ENCODE results near the gene PRM1. TPM values are rescaled to one million over a fixed set of nuclear protein-coding genes. Genes with fewer than 3 reads are reported as not detected.
A peak's percentile ranks its signal among the peaks of the same experiment; 100 is the strongest.

PRM1 gene
- total and polyA plus RNA-seq, 2 of the 8 experiments (the other 6 are each of a cell fraction or from before 2014, with no cell fraction given), result 0.54 to 0.82 TPM

GRCh38 chr16:11327277-11328171 is 46.4 kb upstream of the PRM1 start:
- FAIRE-seq, result no peak
- peak overlapping the region in 1 of 4 experiments; percentile 50; a peak in 1 of 8 replicates for H3K4me3 ChIP-seq (ENCODE audit: extremely low read depth in 1 of 4, insufficient read depth in 2 of 4, low read depth in 3 of 4, low read length in 4 of 4)
- CTCF ChIA-PET (ENCODE audit: partially characterized antibody), result interaction anchor here (0.8 to 2.0 kb wide), 9 partner anchors 7 to 73 kb away, joined by 3 to 6 read pairs (median 3); partner anchors contain the start of gene SOCS1

More at GRCh38 chr16:11327277-11328171, 46.4 kb upstream of the PRM1 start:
- Histone ChIP-seq H3K9me3 (ENCODE audit: insufficient read depth in 2 of 2, low read depth in 1 of 2, low read length in 1 of 2) (no peaks in the 10 kb centered on the region), H2BK12ac (ENCODE audit: low read depth, low read length) (peak overlapping the region; percentile 98), H2BK15ac (ENCODE audit: low read length) (0 out of 2 replicates have a peak overlapping the region, but pooled peaks have one; percentile 48), H2BK120ac (replicated peaks; ENCODE audit: low read depth, low read length) (peak overlapping the region; percentile 39), H4K20me1 (replicated peaks in 1 of 2; ENCODE audit: control insufficient read depth in 1 of 2, insufficient read depth in 2 of 2, low read length in 2 of 2) (no peaks in the 10 kb centered on the region), H2BK5ac (ENCODE audit: low read depth, low read length) (peak overlapping the region; percentile 99), H4K5ac (ENCODE audit: insufficient read length, low read depth, low read length) (peak overlapping the region; percentile 74), H3K36me3 (ENCODE audit: control insufficient read depth in 2 of 4, insufficient read depth in 4 of 4, low read length in 3 of 4) (no peaks in the 10 kb centered on the region), H3K23ac (ENCODE audit: insufficient read length) (no peak overlapping the region), H4K91ac (replicated peaks; ENCODE audit: insufficient read length, low read length) (peak overlapping the region; percentile 94), H3K23me2 (ENCODE audit: low read depth, low read length) (peaks cover 2% of the 10 kb centered on the region; the same call in 1 of the 2 replicates), H3K27me3 (replicated peaks in 1 of 4; ENCODE audit: control insufficient read depth in 3 of 4, extremely low read depth in 1 of 4, insufficient read depth in 3 of 4, low read length in 3 of 4) (no peaks in the 10 kb centered on the region), H3K18ac (ENCODE audit: extremely low read depth, low read length) (peak overlapping the region; percentile 71), H3K14ac (ENCODE audit: insufficient read length) (no peak overlapping the region), H3K4me2 (ENCODE audit: insufficient read depth in 1 of 2, low read depth in 2 of 2, low read length in 2 of 2) (peak overlapping the region; percentile 70 to 91), H2AFZ (ENCODE audit: low read length) (no peak overlapping the region), H2AK5ac (ENCODE audit: low read depth, low read length) (peak overlapping the region; percentile 91), H3K27ac (ENCODE audit: low read depth, low read length) (peak overlapping the region; percentile 94; the same call in 1 of the 2 replicates), H2BK20ac (ENCODE audit: low read length) (peak overlapping the region; percentile 98), H3K79me1 (ENCODE audit: low read depth, low read length) (no peaks in the 10 kb centered on the region), H3K79me2 (ENCODE audit: control insufficient read depth in 1 of 2, insufficient read depth in 2 of 2, low read length in 2 of 2) (no peaks in the 10 kb centered on the region), H3K4me1 (replicated peaks in 1 of 4; ENCODE audit: control insufficient read depth in 3 of 4, insufficient read depth in 4 of 4, low read length in 3 of 4) (peaks cover 13 to 16% (median 13%) of the 10 kb centered on the region in 4 experiments; a peak in 6 of 7 replicates), H3K9ac (replicated peaks in 1 of 4; ENCODE audit: extremely low read depth in 1 of 4, low read depth in 3 of 4, low read length in 3 of 4) (no peak overlapping the region; a peak in 1 of 7 replicates), H3K56ac (replicated peaks; ENCODE audit: insufficient read length, low read depth, low read length) (peak overlapping the region; percentile 78), H3K4ac (replicated peaks; ENCODE audit: insufficient read length, low read depth, low read length) (peak overlapping the region; percentile 9), H4K8ac (ENCODE audit: extremely low read depth, insufficient read depth, low read length) (no peak overlapping the region; the same call in 1 of the 2 replicates)
- no peak for DNase-seq (ENCODE audit: low read depth in 1 of 2, low spot score in 2 of 2)
- WGBS, 2 experiments (ENCODE audit: extremely low coverage in 1 of 2, insufficient coverage in 1 of 2, insufficient read length in 1 of 2, insufficient replicate concordance in 2 of 2, low coverage in 1 of 2, low lambda C conversion rate in 2 of 2, missing lambda C conversion rate in 1 of 2), result 72% methylated on average over 23 of the region's 23 CpGs; no CpG with 5 or more reads in 1 of the 2 experiments
- peak; percentile 25; the same call in 1 of the 2 replicates for TF ChIP-seq CREB1 (IDR thresholded peaks at IDR 0.05)
- no peak for TF ChIP-seq CBX5 (IDR thresholded peaks at IDR 0.05; ENCODE audit: low read depth, low read length)
- no peak for TF ChIP-seq CHD2 (IDR thresholded peaks at IDR 0.05; ENCODE audit: low read length)
- TF ChIP-seq TEAD4 (IDR thresholded peaks at IDR 0.05; ENCODE audit: low read depth, low read length), result 0 out of 2 replicates have a peak, but pooled peaks have one; percentile 48
- TF ChIP-seq HDAC2 (IDR thresholded peaks at IDR 0.05; ENCODE audit: borderline replicate concordance in 1 of 2, low read depth in 2 of 2, low read length in 2 of 2), result no peak
- TF ChIP-seq SP1 (IDR thresholded peaks at IDR 0.05; ENCODE audit: low read depth, low read length), result no peak
- TF ChIP-seq BRCA1 (IDR thresholded peaks at IDR 0.05; ENCODE audit: low read depth, low read length), result no peak
- TF ChIP-seq HDAC6 (IDR thresholded peaks at IDR 0.05; ENCODE audit: low read depth, low read length), result no peak
- TF ChIP-seq SP2 (IDR thresholded peaks at IDR 0.05; ENCODE audit: low read length), result no peak
- peak; percentile 86 for TF ChIP-seq POU5F1 (IDR thresholded peaks at IDR 0.05; ENCODE audit: low read depth, low read length)
- TF ChIP-seq EGR1 (IDR thresholded peaks at IDR 0.05; ENCODE audit: borderline replicate concordance, low read depth, low read length), result no peak
- POLR2A ChIA-PET (ENCODE audit: partially characterized antibody), result interaction anchor here (0.7 to 4.0 kb wide), 11 partner anchors 8 to 72 kb away, joined by 3 to 32 read pairs (median 14); partner anchors contain the start of genes PRM1, RMI2 and SOCS1

Measured in H1 (cell line).